HK-2 (cell line): ENCODE results near the gene PSKH1.
A peak's percentile ranks its signal among the peaks of the same experiment; 100 is the strongest.

Source experiments
- DNase-seq: peaks from one replicate; pipeline ENCODE4 v3.0.0-alpha.2; 2018; ENCODE audit not compliant: unreplicated experiment

PSKH1 gene

GRCh38 chr16:67940446-67941089, 47.5 kb downstream of the PSKH1 start:
- no peak for DNase-seq

- DNase-seq: no peak
Measured at GRCh38 chr16:67941469-67942199, 48.6 kb downstream of the PSKH1 start.

DNA sequence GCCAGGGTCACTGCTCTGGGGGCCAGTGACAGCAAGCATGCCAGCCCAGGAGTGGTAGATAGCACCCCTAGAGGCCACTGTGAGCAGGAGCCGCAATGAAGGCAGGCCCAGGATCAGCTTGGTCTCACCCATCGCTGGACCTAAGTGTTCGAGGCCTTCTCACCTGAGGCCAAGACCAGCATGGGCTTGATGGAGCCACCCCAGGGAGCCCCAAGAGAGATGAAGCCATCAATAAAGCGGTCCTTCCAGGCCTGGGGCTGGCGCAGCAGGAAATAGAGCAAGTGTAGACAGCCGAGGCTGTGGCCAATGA, 49.1 kb downstream of the PSKH1 start:
- peak; percentile 57 for DNase-seq

DNA sequence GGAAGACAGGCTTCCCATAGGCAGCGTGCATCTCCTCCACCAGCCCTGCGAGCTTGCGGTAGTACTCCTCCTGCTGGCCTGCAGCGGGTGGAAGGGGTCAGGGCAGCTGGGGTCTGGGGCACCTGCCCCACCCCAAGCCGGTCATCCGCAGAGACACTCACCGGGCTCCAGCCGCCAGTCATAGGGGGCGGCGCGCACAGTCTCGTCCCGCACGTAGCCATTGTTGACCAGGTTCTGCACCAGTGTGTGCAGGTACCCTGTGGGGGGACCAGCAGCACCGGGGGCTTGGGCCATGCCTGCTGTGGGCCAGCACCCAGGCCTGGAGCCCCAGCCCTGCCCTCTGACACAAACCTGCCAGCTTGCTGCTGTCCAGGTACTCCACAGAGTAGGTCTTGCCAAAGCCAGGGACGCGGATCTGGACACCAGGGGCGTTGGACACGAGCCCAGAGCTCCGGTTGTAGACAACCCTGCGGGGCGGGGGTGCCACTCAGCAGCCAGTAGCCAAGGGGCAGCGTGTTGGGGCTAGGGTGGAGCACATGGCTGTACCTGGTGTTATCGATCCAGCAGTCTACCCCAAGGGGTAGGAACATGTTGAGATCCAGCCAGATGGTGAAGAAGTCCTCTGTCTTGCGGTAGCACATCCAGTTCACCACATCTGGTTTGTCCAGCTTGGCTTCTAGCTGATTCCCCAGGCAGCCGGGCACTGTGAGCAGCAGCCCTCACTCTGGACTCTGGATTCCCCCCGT, 49.6 kb downstream of the PSKH1 start:
- DNase-seq: no peak

DNA sequence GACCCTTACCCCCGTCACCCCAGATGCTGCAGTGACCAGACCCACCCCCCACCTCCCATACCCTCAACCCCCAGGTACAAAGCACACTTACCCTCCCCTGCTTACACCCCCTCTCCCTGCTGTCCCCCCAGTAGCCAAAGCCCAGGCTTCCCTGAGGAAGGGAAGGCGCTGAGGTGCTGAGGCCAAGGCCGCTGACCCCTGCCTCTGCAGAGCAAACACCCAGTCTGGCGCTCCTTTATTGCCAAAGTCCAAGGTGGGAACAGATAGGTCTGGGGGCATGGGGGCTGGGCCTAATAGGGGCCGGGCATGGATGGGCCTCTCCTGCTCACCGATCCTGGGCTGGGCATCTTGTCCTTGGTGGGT, 50.2 kb downstream of the PSKH1 start:
- DNase-seq: no peak

DNA sequence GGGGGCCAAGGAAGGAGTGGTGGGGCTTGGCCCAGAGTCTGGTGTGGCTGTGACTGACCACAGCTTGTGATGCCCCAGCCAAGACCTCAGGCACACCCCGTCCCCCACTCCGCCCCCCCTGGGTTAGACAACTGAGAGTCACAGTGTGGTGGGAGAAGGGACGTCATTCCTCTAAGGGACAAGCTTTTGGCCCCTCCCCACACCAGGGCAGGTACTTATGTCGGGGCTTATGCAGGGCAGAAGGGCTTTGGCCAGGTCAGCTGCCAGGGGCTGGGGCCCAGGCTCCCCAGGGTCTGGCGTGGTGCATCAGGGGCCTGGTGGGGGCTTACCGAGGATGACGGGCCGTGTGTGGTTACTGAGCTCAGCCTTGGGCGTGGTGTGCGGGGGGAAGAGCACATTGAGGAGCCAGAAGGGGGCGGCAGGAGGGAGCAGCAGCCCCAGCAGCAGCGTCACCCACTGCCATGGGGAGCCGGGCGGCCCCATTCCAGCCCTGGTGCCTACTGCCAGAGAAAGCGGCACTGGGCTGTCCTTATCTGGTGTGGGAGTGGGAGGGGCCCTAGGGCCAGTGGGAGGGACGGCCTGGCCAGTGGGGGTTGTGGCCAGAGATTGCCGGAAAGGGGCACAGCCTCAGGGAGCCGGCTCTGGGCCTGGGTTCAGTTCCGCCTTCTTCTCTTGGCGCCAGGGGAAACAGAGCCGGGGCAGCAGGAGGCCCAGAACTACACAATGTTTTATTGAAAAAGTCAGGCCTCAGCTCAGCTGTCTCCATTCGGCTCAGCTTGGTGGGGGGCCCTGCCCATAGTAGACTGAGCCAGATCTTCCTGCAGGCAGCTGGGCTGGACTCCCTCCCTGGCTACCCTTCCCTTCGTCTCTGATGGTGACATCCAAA, 50.8 kb downstream of the PSKH1 start, which contains the start of gene LCAT:
TSS of gene LCAT (minus strand) at position 502 of the 886 bp plus-strand sequence. CDS start at position 483, 19 bp downstream.
- no peak for DNase-seq

- DNase-seq: no peak
Measured at GRCh38 chr16:67944690-67945391, 51.8 kb downstream of the PSKH1 start.

GRCh38 chr16:67945392-67945933, 52.4 kb downstream of the PSKH1 start:
- DNase-seq: no peak

DNA sequence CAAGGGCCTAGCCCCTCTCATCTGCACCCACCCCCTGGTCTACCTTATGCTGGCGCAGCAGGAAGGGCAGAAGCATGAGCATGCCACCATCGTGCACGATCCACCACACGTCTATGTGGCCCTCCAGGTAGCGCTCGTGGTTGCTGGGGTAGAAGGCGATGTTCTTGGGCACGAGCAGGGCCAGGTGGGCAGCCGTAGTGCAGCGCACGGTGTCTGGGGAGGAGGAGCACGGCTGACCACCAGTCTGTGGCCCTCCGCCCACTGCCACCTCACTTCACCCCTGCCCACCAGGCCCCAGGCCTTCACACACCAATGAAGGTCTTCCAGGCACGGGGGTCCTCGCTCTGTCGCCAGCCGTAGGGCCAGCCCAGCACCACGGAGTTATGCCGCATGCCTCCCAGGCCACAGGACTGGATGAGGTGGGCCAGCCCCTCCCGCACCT, 53.1 kb downstream of the PSKH1 start:
- no peak for DNase-seq

GRCh38 chr16:67946966-67947558, 54.0 kb downstream of the PSKH1 start:
- no peak for DNase-seq

GRCh38 chr16:67948015-67948414, 55.0 kb downstream of the PSKH1 start:
- DNase-seq: no peak

GRCh38 chr16:67949645-67950044, 56.6 kb downstream of the PSKH1 start:
- no peak for DNase-seq

DNA sequence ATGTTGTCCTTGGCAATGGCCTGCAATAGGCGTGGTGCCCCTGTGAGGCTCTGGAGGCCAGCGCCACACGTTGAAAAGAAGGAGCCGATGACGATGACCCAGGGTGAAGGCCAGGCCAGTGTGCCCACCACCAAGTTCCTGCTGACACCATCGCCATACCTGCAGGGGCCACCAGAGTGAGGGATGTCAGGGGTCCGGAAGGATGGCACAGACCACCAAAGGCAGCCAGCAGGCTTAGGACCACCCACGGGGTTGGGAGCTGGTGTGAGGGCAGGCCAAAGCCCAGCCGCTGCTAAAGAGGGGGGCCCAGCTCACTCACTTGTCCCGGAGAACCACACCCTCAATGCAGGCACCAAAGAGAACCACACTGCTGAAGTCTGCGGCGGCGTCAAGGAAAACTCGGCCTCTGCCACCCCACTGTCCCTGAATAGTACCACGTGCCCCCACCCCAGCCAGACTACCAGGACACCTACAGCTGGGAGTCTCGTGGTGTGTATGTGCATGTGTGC, 57.3 kb downstream of the PSKH1 start:
- no peak for DNase-seq

GRCh38 chr16:67951485-67951884, 58.4 kb downstream of the PSKH1 start:
- DNase-seq: no peak

- no peak for DNase-seq
Measured at GRCh38 chr16:67953641-67954375, 60.8 kb downstream of the PSKH1 start.

DNA sequence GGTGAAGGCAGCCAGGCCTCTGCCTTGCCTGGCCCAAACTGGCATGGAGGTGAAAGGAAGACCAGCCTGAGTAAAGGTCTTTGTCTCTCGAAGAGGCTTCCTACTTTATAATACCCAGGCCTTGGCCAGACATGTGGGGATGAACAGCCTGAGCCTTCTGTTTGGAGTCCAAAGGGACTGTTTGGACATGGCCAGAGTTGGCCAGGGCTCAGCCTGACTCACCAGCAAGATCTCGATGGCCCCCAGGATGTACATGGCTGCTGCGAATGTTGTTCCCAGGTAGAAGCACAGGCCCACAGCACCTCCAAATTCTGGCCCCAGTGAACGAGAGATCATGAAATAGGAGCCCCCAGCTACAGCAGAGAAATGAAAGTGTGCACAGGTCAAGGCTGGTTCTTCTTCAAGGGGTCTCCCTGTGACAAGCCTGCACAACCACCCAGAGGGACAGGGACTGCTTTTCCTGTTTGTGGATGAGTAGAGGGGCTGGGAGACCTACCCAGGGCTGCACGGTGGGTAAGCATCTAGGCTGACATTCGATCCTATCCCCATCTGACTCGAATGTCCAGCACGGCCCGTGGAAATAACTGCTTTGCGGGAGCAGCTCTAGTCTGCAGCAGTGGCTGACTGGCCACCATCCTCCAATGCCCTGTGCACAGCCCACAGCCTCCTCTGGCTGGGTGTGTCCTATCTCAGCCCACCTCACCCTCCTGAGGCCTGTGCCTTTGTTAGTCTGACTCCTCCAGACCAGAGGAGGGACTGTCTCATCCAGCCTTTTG, 61.6 kb downstream of the PSKH1 start:
- DNase-seq: no peak

DNA sequence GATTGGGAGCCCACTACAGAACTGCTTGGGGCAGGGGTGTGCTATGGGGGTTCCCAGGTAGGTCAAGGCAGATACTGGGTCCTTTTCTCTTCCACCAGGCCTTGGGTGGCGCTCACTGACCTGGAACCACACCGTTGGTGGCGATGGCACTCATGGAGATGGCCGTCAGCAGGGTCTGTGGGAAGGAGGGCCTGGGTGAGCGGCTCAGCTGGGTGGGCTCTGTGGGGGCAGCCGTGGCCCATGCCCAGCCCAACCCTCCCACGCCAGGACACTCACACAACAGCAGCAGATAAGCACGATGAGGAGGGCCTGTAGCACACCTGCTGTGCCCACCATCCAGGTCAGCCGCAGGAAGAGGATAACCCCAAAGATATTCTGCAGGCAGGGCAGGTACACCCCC, 64.6 kb downstream of the PSKH1 start:
- no peak for DNase-seq

DNA sequence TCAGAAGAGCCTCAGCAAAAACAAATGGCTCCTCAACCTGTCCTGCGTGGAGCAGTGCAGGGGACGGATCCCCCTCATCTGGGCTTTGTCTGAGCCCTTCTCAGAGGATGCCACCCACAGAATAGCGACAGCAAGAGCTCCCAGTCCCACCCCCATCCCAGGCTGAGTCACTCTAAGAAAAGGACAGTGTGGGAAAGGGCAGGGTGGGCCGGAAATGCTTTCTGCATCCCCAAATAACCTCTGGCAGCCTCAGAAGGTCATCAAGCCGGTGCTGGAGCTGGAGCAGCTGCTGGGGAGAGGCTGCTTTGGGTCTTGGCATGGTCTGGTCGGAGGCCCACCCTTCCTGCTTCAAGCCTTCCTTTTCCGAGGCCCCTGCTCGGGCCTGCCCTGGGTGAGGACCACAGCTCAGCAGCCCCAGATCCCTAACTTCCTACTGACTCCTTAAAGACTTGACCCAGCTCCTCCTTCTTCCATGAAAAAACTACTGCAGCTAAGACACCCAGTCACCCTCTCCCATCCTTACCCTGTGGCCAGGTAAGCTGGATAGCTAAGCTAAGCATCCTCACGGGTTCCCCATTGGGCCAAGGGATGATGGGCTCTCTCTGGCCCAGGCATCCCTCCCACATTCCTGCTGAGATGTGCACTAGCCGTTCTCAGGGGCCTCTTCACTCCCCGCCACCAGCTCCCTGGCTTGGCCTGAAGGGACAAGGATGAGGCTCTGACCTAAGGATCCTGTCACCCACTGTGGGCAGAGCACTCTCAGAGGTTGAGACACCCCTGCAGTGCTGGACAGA, 66.7 kb downstream of the PSKH1 start:
- DNase-seq: no peak
